ENCODE measurements around the gene PIP4P1.

GRCh38 chr14:20441461-20441860 is 19.8 kb downstream of the PIP4P1 start:
- TF ChIP-seq, protein P1, sequence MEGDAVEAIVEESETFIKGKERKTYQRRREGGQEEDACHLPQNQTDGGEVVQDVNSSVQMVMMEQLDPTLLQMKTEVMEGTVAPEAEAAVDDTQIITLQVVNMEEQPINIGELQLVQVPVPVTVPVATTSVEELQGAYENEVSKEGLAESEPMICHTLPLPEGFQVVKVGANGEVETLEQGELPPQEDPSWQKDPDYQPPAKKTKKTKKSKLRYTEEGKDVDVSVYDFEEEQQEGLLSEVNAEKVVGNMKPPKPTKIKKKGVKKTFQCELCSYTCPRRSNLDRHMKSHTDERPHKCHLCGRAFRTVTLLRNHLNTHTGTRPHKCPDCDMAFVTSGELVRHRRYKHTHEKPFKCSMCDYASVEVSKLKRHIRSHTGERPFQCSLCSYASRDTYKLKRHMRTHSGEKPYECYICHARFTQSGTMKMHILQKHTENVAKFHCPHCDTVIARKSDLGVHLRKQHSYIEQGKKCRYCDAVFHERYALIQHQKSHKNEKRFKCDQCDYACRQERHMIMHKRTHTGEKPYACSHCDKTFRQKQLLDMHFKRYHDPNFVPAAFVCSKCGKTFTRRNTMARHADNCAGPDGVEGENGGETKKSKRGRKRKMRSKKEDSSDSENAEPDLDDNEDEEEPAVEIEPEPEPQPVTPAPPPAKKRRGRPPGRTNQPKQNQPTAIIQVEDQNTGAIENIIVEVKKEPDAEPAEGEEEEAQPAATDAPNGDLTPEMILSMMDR (IDR thresholded peaks at IDR 0.05; ENCODE audit: low read length) = no peak
- no peak for TF ChIP-seq EZH2 (optimal IDR thresholded peaks at IDR 0.05; ENCODE audit: low read depth, low read length)

Measured in MM.1S (cell line).